ENCODE results near the gene CABP7. TPM values are rescaled to one million over a fixed set of nuclear protein-coding genes. Genes with fewer than 3 reads are reported as not detected.
A peak's percentile ranks its signal among the peaks of the same experiment; 100 is the strongest.

The CABP7 gene
- polyA plus RNA-seq, 1 of the 3 experiments (the other 2 are of a cell fraction), result 0.72 TPM

DNA sequence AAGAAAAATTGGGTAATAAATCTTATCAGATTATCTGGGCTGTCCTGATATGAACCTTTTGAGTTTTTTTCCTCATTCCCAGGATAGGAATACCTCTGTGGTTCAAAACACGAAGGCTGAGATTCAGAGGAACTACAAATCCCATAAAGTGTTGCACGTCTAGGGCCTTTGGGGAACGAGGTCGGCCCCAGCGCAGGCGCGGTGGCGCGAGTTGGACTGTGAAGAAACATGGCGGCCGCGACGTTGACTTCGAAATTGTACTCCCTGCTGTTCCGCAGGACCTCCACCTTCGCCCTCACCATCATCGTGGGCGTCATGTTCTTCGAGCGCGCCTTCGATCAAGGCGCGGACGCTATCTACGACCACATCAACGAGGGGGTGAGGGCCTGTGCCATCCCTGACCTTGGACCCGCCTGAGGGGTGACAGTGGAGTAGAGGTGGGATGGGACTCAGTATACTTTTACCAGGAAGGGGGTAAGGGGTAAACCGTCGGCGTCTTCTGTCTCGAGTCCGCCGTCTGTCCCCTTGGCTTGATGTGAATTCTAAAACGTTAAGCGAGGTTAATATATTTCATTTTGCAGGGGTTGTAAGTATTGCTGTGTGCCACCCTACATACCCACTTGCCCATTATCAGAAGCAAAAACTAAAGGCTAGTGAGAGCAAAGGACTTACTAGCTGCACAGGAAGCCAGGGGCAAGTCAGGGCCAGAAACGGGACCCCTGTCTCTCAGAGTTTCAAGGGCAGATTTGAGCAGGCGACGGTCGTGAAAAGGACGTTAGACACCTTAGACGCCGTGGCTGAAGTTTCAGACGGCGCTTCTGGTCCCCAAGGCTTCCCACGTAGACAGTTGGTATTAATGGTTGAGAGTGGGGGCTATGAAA is 47.6 kb downstream of the CABP7 start, which contains the start of gene UQCR10:
Gene UQCR10 (plus strand): TSS at position 199 of the 881 bp plus-strand sequence. CDS start 30 bp downstream, at position 229.
- H3K4me2 ChIP-seq, result peak within 1 kb of the TSS; percentile 92
- H3K9me2 ChIP-seq, result no peaks in the 10 kb centered on the region
- H3K4me1 ChIP-seq (ENCODE audit: control insufficient read depth in 1 of 2, insufficient read depth in 2 of 2, low read depth in 1 of 2, low read length in 1 of 2), result peaks cover 0 to 15% of the 10 kb centered on the region in 2 experiments; a peak in 2 of 4 replicates
- peak; percentile 90 for DNase-seq
- peaks cover 5% of the 10 kb centered on the region for H3F3A ChIP-seq (replicated peaks; ENCODE audit: insufficient read depth)
- H4K20me1 ChIP-seq (ENCODE audit: insufficient read depth), result no peaks in the 10 kb centered on the region
- CTCF ChIA-PET, result interaction anchor here (1.2 to 1.3 kb wide), 2 partner anchors 25 to 52 kb away, joined by 3 to 4 read pairs; no protein-coding TSS in a partner anchor
- H3K27me3 ChIP-seq (ENCODE audit: insufficient read depth), result no peaks in the 10 kb centered on the region
- peak within 1 kb of the TSS; percentile 80 for H2AFZ ChIP-seq (ENCODE audit: low read depth)
- TF ChIP-seq RAD21 (IDR thresholded peaks at IDR 0.05; ENCODE audit: low read length) (no peak), NRF1 (IDR thresholded peaks at IDR 0.05; ENCODE audit: low read depth, low read length) (peak; percentile 92), TAF1 (IDR thresholded peaks at IDR 0.05; ENCODE audit: borderline replicate concordance, low read depth, low read length) (peak; percentile 91), POLR2AphosphoS5 (IDR thresholded peaks at IDR 0.05; ENCODE audit: low read depth, low read length) (peak; percentile 82), CHD2 (IDR thresholded peaks at IDR 0.05; ENCODE audit: low read length, partially characterized antibody) (peak; percentile 4), FOSL2 (IDR thresholded peaks at IDR 0.05; ENCODE audit: borderline replicate concordance, low read depth) (no peak), YY1 (IDR thresholded peaks at IDR 0.05; ENCODE audit: low read depth) (peak; percentile 95)
- TF ChIP-seq, protein P1, sequence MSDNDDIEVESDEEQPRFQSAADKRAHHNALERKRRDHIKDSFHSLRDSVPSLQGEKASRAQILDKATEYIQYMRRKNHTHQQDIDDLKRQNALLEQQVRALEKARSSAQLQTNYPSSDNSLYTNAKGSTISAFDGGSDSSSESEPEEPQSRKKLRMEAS (IDR thresholded peaks at IDR 0.05; ENCODE audit: low read depth), result 0 out of 2 replicates have a peak, but pooled peaks have one; percentile 7
- 4% methylated on average over 40 of the region's 46 CpGs for WGBS (ENCODE audit: low lambda C conversion rate)
- H3K79me2 ChIP-seq (ENCODE audit: insufficient read depth), result peaks cover 47% of the 10 kb centered on the region
- H3K9ac ChIP-seq, result peak within 1 kb of the TSS; percentile 91
- peak within 1 kb of the TSS; percentile 73 to 88 for H3K27ac ChIP-seq (ENCODE audit: low read depth in 2 of 2, low read length in 1 of 2)
- POLR2A ChIA-PET, result interaction anchor here (0.7 to 1.2 kb wide), 5 partner anchors 14 to 78 kb away, joined by 3 to 4 read pairs (median 3); partner anchors contain the start of gene ASCC2
- peak within 1 kb of the TSS; percentile 84 to 89 for H3K4me3 ChIP-seq (ENCODE audit: low read depth in 2 of 2, low read length in 1 of 2)
- peaks cover 10 to 25% of the 10 kb centered on the region in 2 experiments for H3K36me3 ChIP-seq (replicated peaks in 1 of 2; ENCODE audit: control insufficient read depth in 1 of 2, insufficient read depth in 2 of 2, low read length in 1 of 2)
- no peaks in the 10 kb centered on the region for H3K9me3 ChIP-seq

DNA sequence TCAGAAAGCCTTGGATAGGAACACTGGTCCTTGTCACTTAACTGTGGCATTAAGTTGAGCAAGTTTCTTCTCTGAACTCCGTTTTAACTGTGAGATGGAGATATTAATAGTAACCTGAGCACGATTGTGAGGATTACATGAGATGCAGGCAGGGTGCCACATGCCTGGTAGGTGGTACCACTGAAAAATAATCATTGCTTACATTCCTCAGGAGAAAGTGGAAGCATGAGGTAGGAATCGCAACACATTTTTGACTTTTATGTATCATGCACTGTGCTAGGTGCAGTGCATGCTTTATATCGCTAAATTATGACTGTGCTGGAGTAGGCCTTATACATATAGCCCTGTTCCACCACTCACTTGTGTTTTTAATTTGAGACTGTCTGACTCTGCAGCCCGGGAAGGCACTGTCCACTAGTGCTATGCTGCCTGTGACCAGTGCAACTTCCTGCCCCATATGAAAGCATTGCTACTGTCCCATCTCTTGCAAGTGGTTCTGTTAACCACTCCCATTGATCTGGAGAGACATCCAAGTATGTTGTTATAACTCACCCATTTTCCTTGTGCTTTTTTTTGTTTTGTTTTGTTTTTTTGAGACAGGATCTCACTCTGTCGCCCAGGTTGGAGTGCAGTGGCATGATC is 48.4 kb downstream of the CABP7 start:
- CTCF ChIA-PET, result no interaction called here
- no peaks in the 10 kb centered on the region for H3K9me2 ChIP-seq
- H2AFZ ChIP-seq (ENCODE audit: low read depth), result no peak overlapping the region
- H3K4me3 ChIP-seq (ENCODE audit: low read depth in 2 of 2, low read length in 1 of 2), result peak overlapping the region; percentile 84 to 89
- 50% methylated on average over 6 of the region's 6 CpGs for WGBS (ENCODE audit: low lambda C conversion rate)
- H3K9me3 ChIP-seq, result no peaks in the 10 kb centered on the region
- H3K4me1 ChIP-seq (ENCODE audit: control insufficient read depth in 1 of 2, insufficient read depth in 2 of 2, low read depth in 1 of 2, low read length in 1 of 2), result peaks cover 2 to 15% of the 10 kb centered on the region in 2 experiments; a peak in 2 of 4 replicates
- peaks cover 10 to 25% of the 10 kb centered on the region in 2 experiments for H3K36me3 ChIP-seq (replicated peaks in 1 of 2; ENCODE audit: control insufficient read depth in 1 of 2, insufficient read depth in 2 of 2, low read length in 1 of 2)
- H3K9ac ChIP-seq, result peak overlapping the region; percentile 91
- peak overlapping the region in 1 of 2 experiments; percentile 73; a peak in 1 of 4 replicates for H3K27ac ChIP-seq (ENCODE audit: low read depth in 2 of 2, low read length in 1 of 2)
- no peak for DNase-seq
- no peaks in the 10 kb centered on the region for H4K20me1 ChIP-seq (ENCODE audit: insufficient read depth)
- no peaks in the 10 kb centered on the region for H3K27me3 ChIP-seq (ENCODE audit: insufficient read depth)
- H3K79me2 ChIP-seq (ENCODE audit: insufficient read depth), result peaks cover 47% of the 10 kb centered on the region
- POLR2A ChIA-PET, result no interaction called here
- peak overlapping the region; percentile 92 for H3K4me2 ChIP-seq
- peaks cover 5% of the 10 kb centered on the region for H3F3A ChIP-seq (replicated peaks; ENCODE audit: insufficient read depth)
- TF ChIP-seq FOXJ3 (CRISPR knock-in tag; IDR thresholded peaks at IDR 0.05), result no peak
- no peak for TF ChIP-seq TAF1 (IDR thresholded peaks at IDR 0.05; ENCODE audit: borderline replicate concordance, low read depth, low read length)
- TF ChIP-seq, protein P2, sequence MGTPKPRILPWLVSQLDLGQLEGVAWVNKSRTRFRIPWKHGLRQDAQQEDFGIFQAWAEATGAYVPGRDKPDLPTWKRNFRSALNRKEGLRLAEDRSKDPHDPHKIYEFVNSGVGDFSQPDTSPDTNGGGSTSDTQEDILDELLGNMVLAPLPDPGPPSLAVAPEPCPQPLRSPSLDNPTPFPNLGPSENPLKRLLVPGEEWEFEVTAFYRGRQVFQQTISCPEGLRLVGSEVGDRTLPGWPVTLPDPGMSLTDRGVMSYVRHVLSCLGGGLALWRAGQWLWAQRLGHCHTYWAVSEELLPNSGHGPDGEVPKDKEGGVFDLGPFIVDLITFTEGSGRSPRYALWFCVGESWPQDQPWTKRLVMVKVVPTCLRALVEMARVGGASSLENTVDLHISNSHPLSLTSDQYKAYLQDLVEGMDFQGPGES (IDR thresholded peaks at IDR 0.05; ENCODE audit: low read depth, low read length), result no peak
- no peak for TF ChIP-seq RAD21 (IDR thresholded peaks at IDR 0.05; ENCODE audit: low read length)
- no peak for TF ChIP-seq TCF12 (IDR thresholded peaks at IDR 0.05)
- TF ChIP-seq POLR2AphosphoS5 (IDR thresholded peaks at IDR 0.05; ENCODE audit: low read depth, low read length), result no peak
- TF ChIP-seq NRF1 (IDR thresholded peaks at IDR 0.05; ENCODE audit: low read depth, low read length), result no peak
- TF ChIP-seq, protein P3, sequence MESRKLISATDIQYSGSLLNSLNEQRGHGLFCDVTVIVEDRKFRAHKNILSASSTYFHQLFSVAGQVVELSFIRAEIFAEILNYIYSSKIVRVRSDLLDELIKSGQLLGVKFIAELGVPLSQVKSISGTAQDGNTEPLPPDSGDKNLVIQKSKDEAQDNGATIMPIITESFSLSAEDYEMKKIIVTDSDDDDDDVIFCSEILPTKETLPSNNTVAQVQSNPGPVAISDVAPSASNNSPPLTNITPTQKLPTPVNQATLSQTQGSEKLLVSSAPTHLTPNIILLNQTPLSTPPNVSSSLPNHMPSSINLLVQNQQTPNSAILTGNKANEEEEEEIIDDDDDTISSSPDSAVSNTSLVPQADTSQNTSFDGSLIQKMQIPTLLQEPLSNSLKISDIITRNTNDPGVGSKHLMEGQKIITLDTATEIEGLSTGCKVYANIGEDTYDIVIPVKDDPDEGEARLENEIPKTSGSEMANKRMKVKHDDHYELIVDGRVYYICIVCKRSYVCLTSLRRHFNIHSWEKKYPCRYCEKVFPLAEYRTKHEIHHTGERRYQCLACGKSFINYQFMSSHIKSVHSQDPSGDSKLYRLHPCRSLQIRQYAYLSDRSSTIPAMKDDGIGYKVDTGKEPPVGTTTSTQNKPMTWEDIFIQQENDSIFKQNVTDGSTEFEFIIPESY (IDR thresholded peaks at IDR 0.05; ENCODE audit: borderline replicate concordance, low read depth), result no peak
- TF ChIP-seq GABPA (IDR thresholded peaks at IDR 0.05; ENCODE audit: low read depth), result no peak
- no peak for TF ChIP-seq RFX5 (IDR thresholded peaks at IDR 0.05; ENCODE audit: low read length)
- TF ChIP-seq, protein P4, sequence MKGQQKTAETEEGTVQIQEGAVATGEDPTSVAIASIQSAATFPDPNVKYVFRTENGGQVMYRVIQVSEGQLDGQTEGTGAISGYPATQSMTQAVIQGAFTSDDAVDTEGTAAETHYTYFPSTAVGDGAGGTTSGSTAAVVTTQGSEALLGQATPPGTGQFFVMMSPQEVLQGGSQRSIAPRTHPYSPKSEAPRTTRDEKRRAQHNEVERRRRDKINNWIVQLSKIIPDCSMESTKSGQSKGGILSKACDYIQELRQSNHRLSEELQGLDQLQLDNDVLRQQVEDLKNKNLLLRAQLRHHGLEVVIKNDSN (IDR thresholded peaks at IDR 0.05; ENCODE audit: borderline replicate concordance, low read depth), result no peak
- no peak for TF ChIP-seq RXRA (IDR thresholded peaks at IDR 0.05; ENCODE audit: borderline replicate concordance, low read depth)
- TF ChIP-seq CHD2 (IDR thresholded peaks at IDR 0.05; ENCODE audit: low read length, partially characterized antibody), result no peak
- no peak for TF ChIP-seq MEF2A (IDR thresholded peaks at IDR 0.05; ENCODE audit: borderline replicate concordance, low read depth)
- TF ChIP-seq, protein P5, sequence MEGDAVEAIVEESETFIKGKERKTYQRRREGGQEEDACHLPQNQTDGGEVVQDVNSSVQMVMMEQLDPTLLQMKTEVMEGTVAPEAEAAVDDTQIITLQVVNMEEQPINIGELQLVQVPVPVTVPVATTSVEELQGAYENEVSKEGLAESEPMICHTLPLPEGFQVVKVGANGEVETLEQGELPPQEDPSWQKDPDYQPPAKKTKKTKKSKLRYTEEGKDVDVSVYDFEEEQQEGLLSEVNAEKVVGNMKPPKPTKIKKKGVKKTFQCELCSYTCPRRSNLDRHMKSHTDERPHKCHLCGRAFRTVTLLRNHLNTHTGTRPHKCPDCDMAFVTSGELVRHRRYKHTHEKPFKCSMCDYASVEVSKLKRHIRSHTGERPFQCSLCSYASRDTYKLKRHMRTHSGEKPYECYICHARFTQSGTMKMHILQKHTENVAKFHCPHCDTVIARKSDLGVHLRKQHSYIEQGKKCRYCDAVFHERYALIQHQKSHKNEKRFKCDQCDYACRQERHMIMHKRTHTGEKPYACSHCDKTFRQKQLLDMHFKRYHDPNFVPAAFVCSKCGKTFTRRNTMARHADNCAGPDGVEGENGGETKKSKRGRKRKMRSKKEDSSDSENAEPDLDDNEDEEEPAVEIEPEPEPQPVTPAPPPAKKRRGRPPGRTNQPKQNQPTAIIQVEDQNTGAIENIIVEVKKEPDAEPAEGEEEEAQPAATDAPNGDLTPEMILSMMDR (IDR thresholded peaks at IDR 0.05), result no peak
